ENCODE data around the gene PMF1.

Gene PMF1

GRCh38 chr1:156241311-156241811 lies 28.6 kb downstream of the PMF1 start:
- DNase-seq = no peak

DNA sequence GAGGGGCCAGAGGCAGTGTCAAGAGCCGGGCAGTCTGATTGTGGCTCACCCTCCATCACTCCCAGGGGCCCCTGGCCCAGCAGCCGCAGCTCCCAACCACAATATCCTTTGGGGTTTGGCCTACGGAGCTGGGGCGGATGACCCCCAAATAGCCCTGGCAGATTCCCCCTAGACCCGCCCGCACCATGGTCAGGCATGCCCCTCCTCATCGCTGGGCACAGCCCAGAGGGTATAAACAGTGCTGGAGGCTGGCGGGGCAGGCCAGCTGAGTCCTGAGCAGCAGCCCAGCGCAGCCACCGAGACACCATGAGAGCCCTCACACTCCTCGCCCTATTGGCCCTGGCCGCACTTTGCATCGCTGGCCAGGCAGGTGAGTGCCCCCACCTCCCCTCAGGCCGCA lies 29.1 kb downstream of the PMF1 start, which contains the start of gene BGLAP:
Gene BGLAP (plus strand): TSS at position 259 of the 400 bp plus-strand sequence. CDS start 48 bp downstream, at position 307.
- no peak for DNase-seq

GRCh38 chr1:156242738-156243137 lies 29.9 kb downstream of the PMF1 start:
- no peak for DNase-seq

DNA sequence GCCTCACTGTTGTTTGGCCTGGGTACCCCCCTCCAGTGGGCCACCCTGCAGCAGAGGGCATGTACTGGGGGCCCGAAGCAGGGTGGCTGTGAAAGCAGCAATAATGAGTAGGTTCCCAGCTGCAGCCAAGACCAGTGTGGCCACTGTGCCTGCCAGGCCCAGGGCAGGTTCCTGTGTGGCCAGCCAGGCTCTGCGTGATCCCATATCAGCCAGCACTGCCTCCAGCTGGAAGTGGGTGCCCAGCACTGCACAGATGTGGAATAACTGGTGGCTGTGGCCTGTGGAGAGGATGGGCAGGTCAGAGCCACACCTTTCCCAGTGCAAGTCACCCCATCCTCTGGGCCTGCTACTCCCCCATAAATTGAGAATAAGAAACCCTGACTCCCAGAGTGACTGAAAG lies 31.3 kb downstream of the PMF1 start:
- no peak for DNase-seq

DNA sequence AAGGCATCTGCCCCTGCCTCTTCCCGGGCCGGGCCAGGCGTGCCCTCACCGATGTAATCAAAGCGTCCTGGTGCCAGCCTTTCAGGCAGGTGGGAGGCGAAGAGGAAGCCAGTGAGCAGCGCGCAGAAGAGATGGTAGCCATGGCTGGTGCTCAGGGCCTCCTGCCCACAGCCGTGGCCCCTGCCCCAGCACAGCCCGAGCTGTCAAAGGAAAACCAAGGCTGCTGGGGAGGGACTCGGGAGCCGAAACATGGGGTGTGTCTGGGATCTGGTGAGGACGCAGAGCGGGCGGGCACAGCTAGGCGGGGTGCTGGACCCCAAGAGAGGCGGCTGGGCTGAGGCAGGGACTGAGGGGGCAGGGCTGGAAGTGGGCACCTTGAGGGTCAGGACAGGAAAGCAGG lies 31.9 kb downstream of the PMF1 start:
- no peak for DNase-seq

DNA sequence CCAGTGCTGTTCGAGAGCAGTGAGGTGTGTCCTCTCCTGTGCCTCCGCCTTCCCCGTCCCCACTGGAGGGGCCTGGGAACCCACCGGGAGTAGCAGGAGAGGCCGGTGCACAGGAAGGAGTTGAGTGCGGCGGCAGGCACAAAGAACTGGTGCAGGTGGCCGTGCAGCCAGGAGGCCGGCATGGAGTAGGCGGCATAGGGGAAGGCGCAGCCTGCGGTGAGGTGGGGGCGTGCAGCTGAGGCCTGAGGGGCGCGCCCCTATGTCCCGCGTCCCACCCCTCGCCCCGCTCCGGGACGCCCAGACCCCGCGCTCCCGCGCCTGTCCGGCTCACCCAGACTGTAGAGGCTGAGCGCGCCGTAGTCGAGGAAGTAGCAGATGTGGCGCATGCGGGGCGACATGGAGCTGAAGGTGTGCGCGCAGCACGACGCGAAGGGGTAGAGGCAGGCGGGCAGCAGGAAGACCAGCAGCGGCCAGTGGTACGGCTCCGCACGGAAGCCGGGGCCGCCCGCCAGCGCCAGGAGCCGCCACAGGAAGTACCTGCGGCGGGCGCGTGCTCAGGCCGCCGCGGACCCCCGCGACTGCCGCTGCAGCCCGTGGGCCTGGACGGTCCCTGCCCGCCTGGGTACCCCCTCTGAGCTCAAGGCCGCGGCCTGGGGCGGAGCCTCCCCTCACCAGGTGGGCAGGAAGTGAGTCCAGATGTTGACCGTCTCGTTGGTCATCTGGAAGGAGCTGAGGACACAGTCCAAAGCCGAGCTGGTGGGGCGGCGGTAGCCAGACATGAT lies 32.8 kb downstream of the PMF1 start:
- peak; percentile 82 for DNase-seq

GRCh38 chr1:156246241-156246780 lies 33.5 kb downstream of the PMF1 start:
- DNase-seq = peak; percentile 63

DNA sequence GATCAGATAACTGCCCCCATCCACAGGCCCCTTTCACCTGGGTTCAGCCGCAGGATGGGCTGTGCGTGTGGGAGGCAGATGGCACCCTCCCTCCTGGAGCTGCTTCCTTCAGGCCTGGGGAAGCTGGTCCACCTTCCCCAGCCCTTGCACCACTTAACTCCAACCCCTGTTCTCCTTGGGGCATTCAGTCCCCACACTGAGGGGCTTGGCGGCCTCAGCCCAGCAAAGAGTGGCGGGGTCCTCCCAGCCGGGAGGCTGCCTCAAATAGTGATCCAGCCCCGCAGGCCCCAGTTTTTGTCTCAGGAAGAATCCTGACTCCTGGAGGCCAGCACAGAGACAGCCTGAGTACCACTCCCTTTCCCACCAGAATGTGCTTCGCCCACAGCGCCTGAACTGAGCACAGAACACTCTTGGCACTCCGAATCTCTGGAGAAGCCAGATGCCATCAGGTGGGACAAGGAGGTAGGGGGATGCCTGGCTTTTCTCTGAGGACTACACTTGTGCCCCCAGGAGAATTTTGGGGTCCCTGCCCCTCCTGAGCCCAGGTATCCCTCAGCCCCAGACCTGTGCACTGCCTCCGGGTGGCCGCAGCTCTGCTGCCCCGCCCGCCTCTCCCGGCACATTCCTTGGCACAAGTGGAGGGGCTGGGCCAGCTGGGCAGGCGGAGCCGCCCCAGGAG lies 34.1 kb downstream of the PMF1 start:
- DNase-seq = peak; percentile 62

DNA sequence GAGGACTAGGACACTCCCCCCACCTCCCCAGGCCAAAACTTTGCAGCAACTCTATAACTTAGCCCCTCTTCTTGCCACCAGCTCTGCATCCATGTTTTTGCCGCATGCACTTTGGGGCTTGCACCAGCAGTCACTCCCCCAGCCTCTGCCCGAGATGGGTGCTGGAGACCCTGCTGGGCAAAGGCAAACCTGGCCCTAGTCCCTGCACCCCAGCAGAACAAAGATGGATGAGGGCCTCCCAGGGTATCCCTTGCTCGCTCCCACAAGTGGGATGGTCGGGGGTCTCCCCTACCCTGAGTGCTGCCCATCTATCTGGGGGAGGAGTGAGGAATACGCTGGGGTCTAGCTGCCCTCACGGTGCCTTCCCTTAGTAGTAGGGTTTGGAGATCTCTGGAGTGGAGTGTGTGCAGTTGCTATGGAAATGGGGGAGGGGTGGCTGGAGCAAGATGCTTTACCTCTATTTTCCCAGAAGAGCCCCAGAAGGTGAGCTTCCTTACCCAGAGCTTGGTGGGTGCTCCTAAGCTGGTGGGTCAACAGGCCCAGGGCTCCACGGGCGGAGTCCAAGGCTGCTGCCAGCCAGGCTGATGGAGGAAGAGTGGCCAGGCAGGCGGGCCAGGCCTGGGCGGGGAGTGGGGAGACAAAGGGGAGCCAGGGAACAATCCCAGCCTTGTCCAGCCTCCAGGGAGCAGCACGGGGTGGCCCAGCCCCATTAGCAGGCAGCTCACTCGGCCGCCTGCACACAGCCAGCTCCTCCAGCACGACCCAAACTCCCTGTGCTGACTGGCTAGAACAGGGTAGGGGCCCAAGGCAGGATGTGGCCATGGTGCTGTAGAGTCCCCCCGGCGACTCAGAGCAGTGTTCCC lies 34.9 kb downstream of the PMF1 start, which contains the start of gene PAQR6:
Gene PAQR6 (minus strand): TSS at position 597 of the 863 bp plus-strand sequence. CDS start 1,325 bp downstream, outside the sequence.
- DNase-seq = peak; percentile 65

GRCh38 chr1:156248323-156248683 lies 35.5 kb downstream of the PMF1 start:
- no peak for DNase-seq

- DNase-seq = no peak
Observed at GRCh38 chr1:156249593-156249992, 36.8 kb downstream of the PMF1 start.

DNA sequence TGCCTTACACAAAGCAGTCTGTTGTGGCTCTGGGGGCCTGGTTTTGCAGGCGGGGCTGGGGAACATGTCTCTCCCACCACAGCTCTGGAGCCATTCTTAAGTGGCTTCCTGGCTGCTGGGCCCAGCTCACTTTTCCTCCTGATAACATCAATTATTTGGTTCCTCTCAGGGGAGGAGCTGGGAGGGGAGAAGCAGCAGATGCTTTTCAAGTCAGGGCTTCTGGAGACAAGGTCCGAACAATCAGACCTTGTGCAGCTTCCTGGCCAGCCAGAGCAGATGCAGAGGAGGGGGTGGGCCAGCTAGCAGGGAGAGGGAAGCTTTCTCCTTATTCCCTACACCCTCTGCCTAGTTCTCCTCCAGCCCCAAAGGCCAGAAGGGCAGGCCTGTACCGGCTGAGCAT lies 38.7 kb downstream of the PMF1 start:
- DNase-seq = no peak

GRCh38 chr1:156253634-156254033 lies 40.8 kb downstream of the PMF1 start:
- DNase-seq = no peak

DNA sequence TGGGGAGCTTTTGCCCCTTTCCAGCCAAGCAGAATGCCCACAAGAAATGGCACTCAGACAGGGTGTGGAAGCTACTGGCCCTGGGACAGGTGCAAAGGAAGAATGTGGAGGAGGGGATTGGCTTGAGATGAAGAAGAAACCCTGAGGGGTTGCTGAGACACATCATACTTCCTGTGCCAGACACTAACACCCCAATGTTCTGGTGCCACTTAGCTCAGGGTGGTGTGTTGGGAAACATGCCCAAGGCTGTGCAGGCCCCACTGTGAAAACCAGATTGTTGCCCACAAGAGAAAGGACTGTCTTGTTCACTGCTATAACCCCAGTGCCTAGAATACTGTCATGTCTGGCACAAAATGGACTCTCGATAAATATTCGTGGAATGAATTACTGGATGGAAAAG lies 44.9 kb downstream of the PMF1 start:
- DNase-seq = no peak

DNA sequence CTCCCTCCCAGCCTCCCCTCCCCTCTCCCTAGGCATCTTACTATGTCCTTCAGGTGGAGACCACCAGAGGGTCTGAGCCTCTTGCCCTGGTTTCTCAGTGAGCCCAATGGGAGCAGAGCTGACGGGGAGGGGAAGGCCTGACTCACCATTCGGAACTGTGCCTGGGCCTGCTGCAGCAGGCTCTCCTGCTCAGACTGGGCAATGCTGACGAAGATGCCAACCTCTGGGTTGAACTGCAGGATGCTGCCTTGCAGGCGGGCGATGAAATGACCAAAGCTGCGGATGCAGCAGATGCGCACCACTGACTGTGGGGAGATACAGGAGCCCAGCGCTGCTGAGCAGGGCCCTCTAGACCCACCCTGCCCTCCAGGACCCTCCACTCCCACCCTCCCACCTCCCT lies 46.1 kb downstream of the PMF1 start:
- DNase-seq = no peak

- DNase-seq = no peak
Observed at GRCh38 chr1:156259805-156260204, 47.0 kb downstream of the PMF1 start.

DNA sequence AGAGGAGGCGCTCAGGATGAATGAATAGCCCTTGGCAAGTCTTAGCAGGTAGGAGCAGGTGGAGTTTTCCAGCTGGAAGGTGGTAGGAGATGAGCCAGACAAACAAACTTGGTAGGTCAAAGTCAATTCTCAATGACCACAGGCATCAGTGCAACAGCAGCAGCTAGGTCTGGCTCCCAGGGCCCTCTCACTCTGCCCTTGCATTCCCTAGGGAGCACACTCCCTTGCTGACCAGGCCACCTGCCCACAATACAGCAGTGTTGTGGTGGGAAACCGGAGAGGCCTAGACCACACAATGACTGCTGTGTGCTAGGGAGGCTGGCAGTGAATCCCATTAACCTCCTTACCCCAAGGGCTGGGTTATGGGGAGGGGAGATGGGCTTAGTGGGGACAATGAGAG lies 48.1 kb downstream of the PMF1 start:
- no peak for DNase-seq

DNA sequence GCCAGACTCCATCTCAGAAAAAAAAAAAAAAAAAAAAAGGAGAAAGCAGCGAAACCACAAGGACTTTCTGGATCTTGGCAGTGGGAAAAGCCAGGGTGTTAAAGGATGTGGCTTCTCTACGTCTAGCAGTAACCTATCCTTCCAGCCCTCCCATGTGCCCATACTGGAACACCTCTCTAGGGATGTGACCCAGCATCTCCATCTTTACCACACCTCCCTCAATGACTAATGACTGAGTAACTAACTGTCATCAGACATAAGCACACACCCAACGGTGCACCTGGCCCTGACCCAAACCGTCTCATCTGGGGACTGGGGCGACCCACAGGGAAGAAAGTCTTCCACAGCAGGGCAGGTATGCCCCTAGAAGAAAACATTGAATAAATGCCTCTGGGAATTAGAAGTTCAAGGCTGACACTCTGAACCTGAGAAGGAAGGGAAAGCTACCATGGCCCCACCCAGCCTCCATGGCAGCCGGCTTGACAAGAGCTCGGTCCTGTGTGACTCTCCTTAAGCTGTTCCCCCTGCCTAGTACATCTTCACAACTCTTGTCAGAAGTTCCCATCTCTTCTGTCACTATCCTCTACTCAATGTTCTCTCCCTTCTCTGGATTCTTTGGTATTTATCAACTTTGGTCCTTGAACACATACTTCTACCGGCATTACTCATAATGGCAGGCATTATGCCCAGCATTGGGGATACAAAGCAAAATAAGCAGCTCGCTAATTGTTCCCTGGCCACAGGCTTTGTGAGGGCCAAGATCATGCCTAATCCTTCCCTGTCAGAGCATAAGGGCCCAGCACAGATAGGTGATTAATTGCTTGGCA lies 49.9 kb downstream of the PMF1 start:
- DNase-seq = no peak

DNA sequence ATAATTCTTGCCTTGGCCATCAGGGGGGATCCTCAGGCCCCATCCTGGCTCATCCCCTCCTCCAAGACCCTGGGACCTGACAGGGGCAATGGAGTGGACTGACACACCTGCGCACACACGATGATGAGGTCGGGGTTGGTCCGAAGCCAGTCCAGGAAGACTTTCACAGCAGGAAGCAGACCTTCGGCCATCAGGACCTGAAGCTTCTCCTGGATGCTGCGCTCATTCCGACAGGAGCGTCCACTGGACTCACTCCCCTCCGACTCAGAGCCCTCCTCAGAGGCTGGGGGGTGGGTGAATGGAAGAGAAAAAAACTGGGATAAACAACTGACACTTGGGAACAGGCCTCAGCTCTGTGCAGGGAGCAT lies 50.5 kb downstream of the PMF1 start:
- DNase-seq = no peak

GRCh38 chr1:156266051-156266450 lies 53.2 kb downstream of the PMF1 start:
- DNase-seq = no peak

DNA sequence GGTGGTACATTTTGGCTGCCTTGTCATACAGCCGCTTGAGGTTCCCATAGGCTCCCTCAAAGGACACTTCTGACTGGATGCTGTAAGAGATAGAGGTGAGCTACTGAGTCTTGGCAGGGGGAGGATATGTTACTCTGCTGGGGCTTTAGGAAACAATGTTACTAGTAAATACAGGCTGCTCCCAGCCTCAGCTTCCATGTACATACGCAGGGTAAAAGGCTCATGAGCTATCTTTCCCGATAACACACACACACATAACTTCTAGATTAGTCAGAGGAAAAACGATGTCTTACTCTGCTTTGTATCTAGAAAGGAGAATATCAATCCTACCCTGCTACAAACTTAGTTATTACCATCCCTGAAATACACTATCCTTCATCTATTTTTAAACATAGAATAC lies 55.5 kb downstream of the PMF1 start:
- DNase-seq = no peak

GRCh38 chr1:156270314-156270713 lies 57.5 kb downstream of the PMF1 start:
- DNase-seq = no peak

Measured in activated CD8-positive, alpha-beta memory T cell treated with anti-CD3 and anti-CD28 coated beads for 24 hours (primary cell).